Activated CD8-positive, alpha-beta T cell treated with anti-CD3 and anti-CD28 coated beads, Interleukin-2, amount 10 ng/mL, durations not matched to agents 7 days and 5 days (primary cell): ENCODE data around the gene PTGES. TPM values are rescaled to one million over a fixed set of nuclear protein-coding genes. Genes with fewer than 3 reads are reported as not detected.
A peak's percentile ranks its signal among the peaks of the same experiment; 100 is the strongest.

Source experiments
- ATAC-seq: fragments of 150-1000 bp; cut with Tn5 transposase; one replicate; pipeline ENCODE4 v1.10.0; 2021; ENCODE audit warnings: moderate library complexity
- CTCF ChIA-PET: fragments of 350-600 bp; sonication (Branson Sonifier 250); formaldehyde crosslinking; loops from one replicate; lab custom pipeline; 2021; ENCODE audit warnings: antibody characterized with exemption; lab: Charles Lee
- POLR2A ChIA-PET: fragments of 350-600 bp; sonication (Branson Sonifier 250); formaldehyde crosslinking; loops from one replicate; lab custom pipeline; 2021; ENCODE audit warnings: antibody characterized with exemption; lab: Charles Lee
- DNase-seq: peaks from one replicate; pipeline ENCODE4 v3.0.0-alpha.2; 2020
- H3K27ac Mint-ChIP-seq: one replicate; pipeline ENCODE4 v1.8.0; 2021; ENCODE audit warnings: mild to moderate bottlenecking, mixed read lengths
- H3K27me3 Mint-ChIP-seq: one replicate; pipeline ENCODE4 v1.8.0; 2021; ENCODE audit warnings: low read depth, mixed read lengths
- H3K36me3 Mint-ChIP-seq: one replicate; pipeline ENCODE4 v1.8.0; 2021; ENCODE audit warnings: low read depth, mixed read lengths
- H3K4me1 Mint-ChIP-seq: one replicate; pipeline ENCODE4 v1.8.0; 2021; ENCODE audit warnings: low read depth, mixed read lengths
- H3K4me3 Mint-ChIP-seq: one replicate; pipeline ENCODE4 v1.8.0; 2021; ENCODE audit warnings: mild to moderate bottlenecking, mixed read lengths
- H3K9me3 Mint-ChIP-seq: one replicate; pipeline ENCODE4 v1.8.0; 2022; ENCODE audit warnings: mixed read lengths; ENCODE audit not compliant: insufficient read depth
- total RNA-seq, 2 experiments: library from RNA; stranded (reverse); gene quantifications; one replicate each; pipeline ENCODE4 v1.2.3, GENCODE V29; 2021

The PTGES gene
- total RNA-seq, 2 experiments from 2014 or later: not detected

DNA sequence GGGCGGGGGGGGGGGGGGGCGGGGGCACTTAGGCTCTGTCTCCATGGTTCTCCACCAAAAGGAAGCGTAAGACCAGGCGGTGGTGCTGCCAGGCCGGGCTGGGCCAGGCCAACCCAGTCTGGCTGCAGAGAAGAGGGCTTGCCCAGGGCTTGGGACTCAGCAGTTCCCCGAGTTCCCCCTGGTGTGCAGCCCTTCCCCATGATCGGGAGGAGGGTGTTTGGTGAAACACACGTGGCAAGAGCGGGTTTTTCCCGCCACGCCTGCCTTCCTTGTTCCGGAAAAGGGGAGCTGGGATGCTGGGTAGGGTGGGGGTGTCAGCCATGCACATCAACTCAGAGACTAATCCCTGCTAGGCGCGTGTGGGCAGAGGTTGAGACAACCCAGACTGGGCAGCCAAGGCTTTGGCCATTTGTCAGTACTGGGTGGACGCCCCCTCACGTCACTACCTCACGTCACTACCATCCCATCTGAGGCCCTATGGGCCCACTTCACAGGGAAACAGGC lies 54.5 kb downstream of the PTGES start:
- DNase-seq (no peak), ATAC-seq (no peak)
- ChIA-PET CTCF (interaction anchor here (1.0 kb wide), 1 partner anchor 39 kb away, joined by 3 read pairs; no protein-coding TSS in a partner anchor), POLR2A (no interaction called here)
- Mint-ChIP-seq H3K36me3 (no peaks in the 10 kb centered on the region), H3K27me3 (peaks cover 36% of the 10 kb centered on the region), H3K4me1 (peaks cover 9% of the 10 kb centered on the region), H3K4me3 (no peak overlapping the region), H3K9me3 (no peaks in the 10 kb centered on the region), H3K27ac (no peak overlapping the region)

DNA sequence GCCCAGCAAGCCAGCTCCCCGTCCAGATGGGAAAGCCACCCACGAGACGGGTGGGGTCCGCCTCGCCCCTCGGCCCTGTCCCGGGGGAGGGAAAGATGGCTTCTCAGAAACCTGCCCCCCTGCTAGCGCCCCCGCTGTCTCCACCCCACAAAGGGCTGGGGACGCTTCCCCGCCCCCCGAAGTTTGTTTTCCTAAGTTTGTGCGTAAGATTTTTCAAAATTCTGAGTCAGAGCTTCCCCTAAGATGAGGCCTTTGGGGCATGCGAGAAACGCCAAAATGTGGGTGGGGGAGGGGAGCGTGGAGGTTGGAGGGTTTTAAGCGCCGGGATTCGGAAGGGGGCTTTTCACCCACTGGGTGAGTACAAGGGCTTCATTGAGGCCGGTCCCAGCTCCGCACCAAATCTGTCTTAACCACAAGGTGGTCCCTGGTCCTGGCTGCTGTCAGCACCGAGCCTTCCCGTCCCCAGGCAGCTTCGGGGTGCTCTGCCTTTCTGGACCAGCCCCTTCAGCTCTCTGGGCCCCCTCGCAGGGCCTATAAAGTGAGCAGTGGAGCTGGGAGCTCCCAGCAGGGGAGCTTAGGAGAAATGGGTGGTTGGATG lies 55.1 kb downstream of the PTGES start:
- DNase-seq (peak; percentile 29), ATAC-seq (no peak)
- ChIA-PET POLR2A (interaction anchor here (0.6 to 0.8 kb wide), 2 partner anchors 40 to 73 kb away, joined by 3 read pairs; no protein-coding TSS in a partner anchor), CTCF (interaction anchor here (0.6 kb wide), 1 partner anchor 40 kb away, joined by 3 read pairs; no protein-coding TSS in a partner anchor)
- Mint-ChIP-seq H3K4me1 (peaks cover 9% of the 10 kb centered on the region), H3K9me3 (no peaks in the 10 kb centered on the region), H3K27me3 (peaks cover 34% of the 10 kb centered on the region), H3K36me3 (no peaks in the 10 kb centered on the region), H3K4me3 (peak overlapping the region; percentile 25), H3K27ac (no peak overlapping the region)

DNA sequence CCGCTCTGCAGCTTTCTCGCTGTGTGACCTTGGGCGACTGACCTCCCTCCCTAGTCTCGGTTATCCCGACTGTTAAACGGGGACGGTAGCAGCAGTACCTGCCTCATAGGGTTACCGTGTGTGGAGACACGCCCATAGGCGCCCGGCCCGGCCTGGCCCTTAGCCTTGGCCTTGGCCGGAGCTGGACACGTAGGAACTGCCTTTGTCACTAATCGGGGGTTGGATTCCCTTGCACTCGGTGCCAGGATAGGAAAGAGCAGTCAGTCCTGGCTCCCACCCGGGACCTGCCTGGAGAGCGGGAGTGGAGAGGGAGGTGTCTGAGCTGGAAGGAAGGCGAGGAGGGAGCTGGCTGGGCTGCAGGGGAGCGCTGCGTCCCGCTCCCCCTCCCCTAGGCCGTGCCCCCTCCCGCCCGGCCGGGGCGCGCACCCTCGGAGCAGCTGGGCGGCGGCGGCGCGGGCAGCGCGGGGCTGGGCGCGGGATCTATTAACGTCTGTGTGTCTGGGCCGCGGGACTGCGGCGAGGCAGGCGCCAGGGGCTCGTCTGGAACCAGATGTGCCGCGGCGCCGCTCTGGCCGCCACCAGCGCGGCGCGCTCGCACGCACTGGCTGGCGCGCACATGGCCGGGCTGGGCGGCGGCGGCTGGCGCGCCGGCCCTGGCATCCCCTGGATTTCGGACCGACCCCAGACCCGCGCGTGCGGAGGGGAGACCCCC lies 55.7 kb downstream of the PTGES start:
- DNase-seq: no peak
- peak; percentile 77 for ATAC-seq
- ChIA-PET CTCF (interaction anchor here (0.6 to 1.0 kb wide), 2 partner anchors 30 to 40 kb away, joined by 3 to 5 read pairs; no protein-coding TSS in a partner anchor), POLR2A (interaction anchor here (0.6 to 0.8 kb wide), 3 partner anchors 41 to 355 kb away, joined by 3 read pairs; no protein-coding TSS in a partner anchor)
- no peak overlapping the region for H3K27ac Mint-ChIP-seq
- no peak overlapping the region for H3K4me3 Mint-ChIP-seq
- H3K9me3 Mint-ChIP-seq: no peaks in the 10 kb centered on the region
- peaks cover 31% of the 10 kb centered on the region for H3K27me3 Mint-ChIP-seq
- H3K4me1 Mint-ChIP-seq: peaks cover 9% of the 10 kb centered on the region
- H3K36me3 Mint-ChIP-seq: no peaks in the 10 kb centered on the region

DNA sequence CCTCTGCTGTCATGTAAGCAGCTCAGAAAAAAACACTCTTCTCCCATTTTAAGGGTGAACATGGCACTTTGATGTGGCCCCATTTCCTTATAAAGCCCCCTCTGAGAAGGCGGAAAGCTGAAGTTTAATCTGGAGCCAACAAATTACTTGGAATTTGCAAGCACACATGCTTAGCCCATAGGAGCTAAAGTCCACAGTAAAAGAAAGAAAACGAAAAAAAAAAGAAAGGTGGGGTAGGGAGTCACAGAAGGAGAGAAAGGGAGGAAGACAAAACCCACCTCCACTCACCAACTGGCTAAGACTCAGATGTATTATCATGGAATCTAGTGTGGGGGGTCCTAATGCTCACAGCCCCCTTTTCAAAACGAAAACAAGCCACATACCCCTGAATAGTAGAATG lies 57.0 kb downstream of the PTGES start:
- H3K27me3 Mint-ChIP-seq: peaks cover 31% of the 10 kb centered on the region
- POLR2A ChIA-PET: no interaction called here
- H3K4me1 Mint-ChIP-seq: peaks cover 9% of the 10 kb centered on the region

DNA sequence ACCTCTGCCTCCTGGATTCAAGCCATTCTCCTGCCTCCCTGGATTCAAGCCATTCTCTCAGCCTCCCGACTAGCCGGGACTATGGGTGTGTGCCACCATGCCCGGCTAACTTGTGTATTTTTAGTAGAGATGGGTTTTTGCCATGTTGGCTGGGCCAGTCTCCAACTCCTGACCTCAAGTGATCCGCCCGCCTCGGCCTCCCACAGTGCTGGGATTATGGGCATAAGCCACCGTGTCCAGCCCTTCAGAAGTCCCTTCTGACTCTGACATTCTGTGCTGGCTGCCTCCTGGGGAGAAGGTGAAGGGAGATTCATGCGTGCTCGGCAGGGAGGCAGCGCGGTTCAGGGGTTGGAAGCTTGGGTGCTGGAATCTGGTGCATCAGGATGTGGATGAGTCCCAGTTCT lies 58.6 kb downstream of the PTGES start:
- ATAC-seq (no peak), DNase-seq (no peak)
- Mint-ChIP-seq H3K27me3 (peaks cover 26% of the 10 kb centered on the region), H3K4me3 (no peak overlapping the region), H3K36me3 (no peaks in the 10 kb centered on the region), H3K9me3 (no peaks in the 10 kb centered on the region), H3K27ac (no peak overlapping the region), H3K4me1 (peaks cover 9% of the 10 kb centered on the region)
- ChIA-PET POLR2A (no interaction called here), CTCF (no interaction called here)

More for the DNA sequence above, 57.0 kb downstream of the PTGES start:
- H3K9me3 Mint-ChIP-seq: no peaks in the 10 kb centered on the region
- H3K4me3 Mint-ChIP-seq: no peak overlapping the region
- DNase-seq (no peak), ATAC-seq (no peak)
- H3K27ac Mint-ChIP-seq: no peak overlapping the region
- CTCF ChIA-PET: interaction anchor here (0.7 to 1.0 kb wide), 2 partner anchors 30 to 31 kb away, joined by 3 to 5 read pairs; no protein-coding TSS in a partner anchor
- no peaks in the 10 kb centered on the region for H3K36me3 Mint-ChIP-seq

DNA sequence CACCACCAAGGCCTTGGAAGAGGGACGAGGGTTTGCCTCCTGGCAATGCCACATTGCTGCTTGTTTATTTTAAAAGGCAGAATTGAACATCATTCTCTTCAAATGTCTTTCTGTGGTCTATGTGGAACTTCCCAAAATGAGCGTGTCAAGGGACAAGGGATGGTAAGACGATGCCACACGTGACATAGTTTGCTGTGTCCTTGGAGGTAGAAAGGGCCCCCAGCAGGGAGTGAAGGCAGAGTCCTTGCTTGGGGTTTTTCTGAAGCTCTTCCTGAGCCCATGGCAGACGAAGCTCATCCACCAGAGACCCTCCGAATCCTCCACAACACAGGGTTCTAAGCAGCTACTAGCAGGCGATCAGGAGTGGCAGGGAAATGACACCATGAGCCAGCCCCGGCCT lies 59.1 kb downstream of the PTGES start:
- DNase-seq (no peak), ATAC-seq (no peak)
- Mint-ChIP-seq H3K27me3 (peaks cover 25% of the 10 kb centered on the region), H3K27ac (no peak overlapping the region), H3K9me3 (no peaks in the 10 kb centered on the region), H3K36me3 (no peaks in the 10 kb centered on the region), H3K4me3 (no peak overlapping the region), H3K4me1 (peaks cover 9% of the 10 kb centered on the region)
- CTCF ChIA-PET: no interaction called here
- POLR2A ChIA-PET: no interaction called here

DNA sequence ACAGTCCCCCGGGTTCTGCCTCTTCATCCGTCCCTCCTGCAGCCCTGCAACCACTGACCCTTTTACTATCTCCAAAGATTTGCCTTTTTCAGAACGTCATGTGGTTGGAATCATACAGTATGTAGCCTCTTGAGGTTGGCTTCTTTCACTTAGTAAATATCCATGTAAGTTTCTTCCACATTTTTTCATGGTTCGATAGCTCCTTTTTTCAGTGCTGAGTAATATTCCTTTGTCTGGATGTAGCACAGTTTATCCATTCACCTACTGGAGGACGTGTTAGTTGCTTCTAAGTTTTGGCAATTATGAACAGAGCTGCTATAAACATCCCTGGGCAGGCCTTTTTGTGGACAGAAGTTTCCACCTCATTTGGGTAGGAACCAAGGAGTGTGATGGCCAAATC lies 60.3 kb downstream of the PTGES start:
- DNase-seq: no peak
- no peaks in the 10 kb centered on the region for H3K9me3 Mint-ChIP-seq
- POLR2A ChIA-PET: no interaction called here
- ATAC-seq: no peak
- no peak overlapping the region for H3K27ac Mint-ChIP-seq
- CTCF ChIA-PET: no interaction called here
- no peak overlapping the region for H3K4me3 Mint-ChIP-seq
- H3K4me1 Mint-ChIP-seq: peaks cover 5% of the 10 kb centered on the region
- peaks cover 23% of the 10 kb centered on the region for H3K27me3 Mint-ChIP-seq
- no peaks in the 10 kb centered on the region for H3K36me3 Mint-ChIP-seq

Other genes with a start within 250 kb of the PTGES start
- not detected for gene C9orf50, start 131.9 kb downstream of the PTGES start, total RNA-seq
- gene NTMT1, start 126.9 kb downstream of the PTGES start, total RNA-seq: 10 to 100 TPM; 36.2 to 39.2 TPM
- gene ASB6, start 110.9 kb downstream of the PTGES start, total RNA-seq: 10 to 100 TPM; 25.4 to 27.7 TPM
- gene PRRX2, start 87.4 kb downstream of the PTGES start, total RNA-seq: under 1 TPM in 1 of 2 experiments, not detected in 1; 0.21 TPM
- gene TOR1B, start 50.1 kb upstream of the PTGES start, total RNA-seq: 10 to 100 TPM; 22.1 to 24.4 TPM
- gene TOR1A, start 71.1 kb upstream of the PTGES start, total RNA-seq: 10 to 100 TPM; 54.6 to 58.4 TPM
- gene C9orf78, start 82.2 kb upstream of the PTGES start, total RNA-seq: 10 to 100 TPM; 89.7 to 91.7 TPM
- 10 to 100 TPM; 86.2 to 87.4 TPM for gene USP20, start 82.4 kb upstream of the PTGES start, total RNA-seq